NCI-H1048 (cell line): ENCODE results near the gene MYL4.

Source experiments
- DNase-seq: peaks from one replicate; lab custom pipeline; 2025; lab: John Stamatoyannopoulos, UW

MYL4 gene

DNA sequence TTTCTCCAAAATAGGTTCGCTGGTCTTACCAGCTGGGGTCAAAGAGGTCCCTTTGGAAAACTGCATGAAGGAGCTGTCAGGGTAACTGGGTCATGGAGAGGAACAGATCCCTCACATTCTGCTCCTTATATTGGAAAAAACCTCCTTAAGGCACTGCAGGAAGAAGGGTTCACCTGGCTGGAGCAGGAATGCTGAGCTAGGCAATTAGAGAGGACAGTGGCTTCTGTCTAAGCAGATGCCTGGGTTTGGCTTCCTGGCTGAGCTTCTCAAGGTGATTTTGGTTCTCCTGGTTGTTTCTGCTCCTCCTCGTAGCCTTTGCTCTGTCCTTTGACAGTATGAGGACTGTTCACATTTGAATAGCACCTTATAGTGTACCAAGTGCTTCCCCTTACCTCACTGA, 64.1 kb downstream of the MYL4 start:
- DNase-seq, result no peak
